Superior temporal gyrus (tissue), 1 donor: ENCODE data around the gene EMSY.

Experiments
- DNase-seq: peaks from one replicate; pipeline ENCODE4 v3.0.0-alpha.2; 2016; ENCODE audit errors: extremely low spot score

The EMSY gene

GRCh38 chr11:76456571-76456970 lies 11.8 kb downstream of the EMSY start:
- DNase-seq = no peak

GRCh38 chr11:76459299-76459698 lies 14.5 kb downstream of the EMSY start:
- DNase-seq = no peak

- no peak for DNase-seq
Observed at GRCh38 chr11:76459846-76460245, 15.0 kb downstream of the EMSY start.

- no peak for DNase-seq
Observed at GRCh38 chr11:76462317-76462716, 17.5 kb downstream of the EMSY start.

- DNase-seq = no peak
Observed at GRCh38 chr11:76465701-76466100, 20.9 kb downstream of the EMSY start.

GRCh38 chr11:76466666-76467065 lies 21.8 kb downstream of the EMSY start:
- DNase-seq = no peak

GRCh38 chr11:76469141-76469540 lies 24.3 kb downstream of the EMSY start:
- DNase-seq = no peak

- no peak for DNase-seq
Observed at GRCh38 chr11:76471382-76471781, 26.6 kb downstream of the EMSY start.

- no peak for DNase-seq
Observed at GRCh38 chr11:76480241-76480640, 35.4 kb downstream of the EMSY start.

- no peak for DNase-seq
Observed at GRCh38 chr11:76491644-76492043, 46.8 kb downstream of the EMSY start.

- DNase-seq = no peak
Observed at GRCh38 chr11:76493040-76493439, 48.2 kb downstream of the EMSY start.

- no peak for DNase-seq
Observed at GRCh38 chr11:76493626-76494539, 49.1 kb downstream of the EMSY start.

- DNase-seq = no peak
Observed at GRCh38 chr11:76495019-76495418, 50.2 kb downstream of the EMSY start.

GRCh38 chr11:76496174-76496573 lies 51.4 kb downstream of the EMSY start:
- no peak for DNase-seq

GRCh38 chr11:76501526-76502202 lies 56.8 kb downstream of the EMSY start:
- DNase-seq = no peak

- no peak for DNase-seq
Observed at GRCh38 chr11:76506833-76507232, 62.0 kb downstream of the EMSY start.

GRCh38 chr11:76510060-76511047 lies 65.5 kb downstream of the EMSY start:
- no peak for DNase-seq

GRCh38 chr11:76512851-76513653 lies 68.2 kb downstream of the EMSY start:
- peak; percentile 27 for DNase-seq

- DNase-seq = no peak
Observed at GRCh38 chr11:76513654-76514034, 68.8 kb downstream of the EMSY start.

- no peak for DNase-seq
Observed at GRCh38 chr11:76515494-76515893, 70.7 kb downstream of the EMSY start.

- DNase-seq = no peak
Observed at GRCh38 chr11:76523147-76523546, 78.3 kb downstream of the EMSY start.
